K562 (cell line): Measurements from ENCODE around the gene PDE4D. TPM values are rescaled to one million over a fixed set of nuclear protein-coding genes. Genes with fewer than 3 reads are reported as not detected.

ENCODE experiments used
- ATAC-seq: fragments of 200-7000 bp; cut with Tn5 transposase; 3 replicates; pipeline ENCODE4 v1.9.1; 2020; ENCODE audit warnings: moderate library complexity
- BruUV-seq: library from RNA; stranded (reverse); fragments of 400-500 nt; replicated peaks from 2 replicates; lab custom pipeline; 2021; lab: Mats Ljungman, UMichigan
- CTCF ChIA-PET: fragments of 300-600 bp; formaldehyde crosslinking; extraction: SDS; loops from one replicate; lab custom pipeline; 2021; ENCODE audit warnings: low intra/inter-chr PET ratio; lab: Yijun Ruan, JAX
- POLR2A ChIA-PET: fragments of 300-600, 350-650 bp; sonication (Branson Sonifier 250); formaldehyde crosslinking; extraction: SDS; loops from one replicate; lab custom pipeline; 2021; ENCODE audit warnings: antibody characterized with exemption, inconsistent platforms; lab: Yijun Ruan, JAX
- DNase-seq, 4 experiments: peaks; one replicate each; pipeline versions ENCODE4 v3.0.0 to v3.0.0-alpha.2; 2011 to 2018; ENCODE audit warnings: low spot score in 3 of 4, mixed read lengths in 3 of 4; ENCODE audit errors: extremely low read depth in 1 of 4
- FAIRE-seq: peaks from 2 replicates; lab custom pipeline; 2011; peaks lifted over from hg19 to GRCh38; lab: Jason Lieb, UNC
- H2AFZ ChIP-seq: 2 replicates; pipeline ENCODE4 v1.6.0; 2011; ENCODE audit warnings: low read depth, low read length, control low read depth, inconsistent platforms
- H3K27ac ChIP-seq: fragments of 200-600 bp; 3 replicates; pipeline ENCODE4 v1.8.0; 2011; ENCODE audit warnings: low read depth, mild to moderate bottlenecking, control low read depth, inconsistent platforms, low read length, moderate library complexity, mixed read lengths; ENCODE audit errors: extremely low read depth
- H3K27me3 ChIP-seq, 2 experiments: fragments of 300-600 bp in 1 of 2; 2 replicates in 1 of 2; 3 replicates in 1 of 2; pipeline versions ENCODE4 v1.6.0 to v1.8.0; 2011; ENCODE audit warnings: inconsistent platforms in 2 of 2, low read length in 2 of 2, mild to moderate bottlenecking in 1 of 2, mixed read lengths in 1 of 2, moderate library complexity in 1 of 2; ENCODE audit not compliant: control insufficient read depth in 2 of 2, insufficient read depth in 2 of 2
- H3K36me3 ChIP-seq: fragments of 300-600 bp; 3 replicates; pipeline ENCODE4 v1.8.0; 2011; ENCODE audit warnings: mild to moderate bottlenecking, low read length, inconsistent platforms; ENCODE audit not compliant: control insufficient read depth, insufficient read depth
- H3K4me1 ChIP-seq, 2 experiments: fragments of 200-600 bp in 1 of 2; replicated peaks in 1 of 2; 2 replicates in 1 of 2; 3 replicates in 1 of 2; pipeline versions ENCODE4 v1.5.1 to v1.8.0; 2011; ENCODE audit warnings: inconsistent platforms in 2 of 2, low read length in 2 of 2, mild to moderate bottlenecking in 1 of 2, mixed read lengths in 1 of 2, moderate library complexity in 1 of 2; ENCODE audit not compliant: control insufficient read depth in 2 of 2, insufficient read depth in 2 of 2
- H3K4me2 ChIP-seq: 2 replicates; pipeline ENCODE4 v1.6.1; 2011; ENCODE audit warnings: low read length, control low read depth, inconsistent platforms, mixed read lengths; ENCODE audit not compliant: insufficient read depth
- H3K4me3 ChIP-seq: fragments of 200-600 bp; sonication (generic), shearing (Covaris generic); 2 replicates; pipeline ENCODE4 v1.5.1; 2016; ENCODE audit warnings: control low read depth, inconsistent platforms
- H3K79me2 ChIP-seq: fragments of 200-600 bp; 3 replicates; pipeline ENCODE4 v1.8.0; 2011; ENCODE audit warnings: low read length, inconsistent platforms; ENCODE audit not compliant: control insufficient read depth, insufficient read depth
- H3K9ac ChIP-seq, 2 experiments: 2 replicates each; pipeline versions ENCODE4 v1.6.0 to v1.6.1; 2011; ENCODE audit warnings: low read depth in 2 of 2, low read length in 2 of 2, control low read depth in 1 of 2, inconsistent platforms in 1 of 2, mild to moderate bottlenecking in 1 of 2, mixed read lengths in 1 of 2; ENCODE audit not compliant: insufficient read depth in 1 of 2
- H3K9me1 ChIP-seq: one replicate; pipeline ENCODE4 v1.6.0; 2011; ENCODE audit warnings: inconsistent platforms, mild to moderate bottlenecking, low read length, moderate library complexity; ENCODE audit not compliant: control insufficient read depth, insufficient read depth
- H3K9me3 ChIP-seq: replicated peaks from 2 replicates; pipeline ENCODE4 v1.5.1; 2011; ENCODE audit warnings: low read depth, low read length, inconsistent platforms; ENCODE audit not compliant: control insufficient read depth, insufficient read depth
- H4K20me1 ChIP-seq: replicated peaks from 2 replicates; pipeline ENCODE4 v1.6.1; 2011; ENCODE audit warnings: low read length, inconsistent platforms, mixed read lengths; ENCODE audit not compliant: control insufficient read depth, insufficient read depth
- CAMTA2 ChIP-seq: fragments of 250-450 bp; sonication (Bioruptor Pico); conservative IDR thresholded peaks from 2 replicates; pipeline ENCODE4 v1.5.1; 2022
- CREB5 ChIP-seq: fragments of 250-450 bp; sonication (Bioruptor Pico); IDR thresholded peaks from 2 replicates; pipeline ENCODE4 v1.5.0; 2020; ENCODE audit warnings: mild to moderate bottlenecking
- CXXC5 ChIP-seq: fragments of 250-450 bp; sonication (Bioruptor Pico); IDR thresholded peaks from 2 replicates; pipeline ENCODE4 v1.8.0; 2022; ENCODE audit warnings: inconsistent platforms, mild to moderate bottlenecking, moderate library complexity
- DIDO1 ChIP-seq: fragments of 450-650 bp; IDR thresholded peaks from 2 replicates; pipeline ENCODE4 v1.6.1; 2016; ENCODE audit warnings: low read depth, missing biosample characterization, missing genetic modification characterization
- RFX7 ChIP-seq: fragments of 250-450 bp; sonication (Bioruptor Pico); IDR thresholded peaks from 2 replicates; pipeline ENCODE4 v1.5.1; 2021; ENCODE audit warnings: mild to moderate bottlenecking
- SRSF3 ChIP-seq: fragments of 200-400 bp; formaldehyde crosslinking; IDR thresholded peaks from 2 replicates; pipeline ENCODE4 v1.6.1; 2016; ENCODE audit warnings: mild to moderate bottlenecking, low read length, moderate library complexity; ENCODE audit not compliant: insufficient read depth
- STAT5B ChIP-seq: fragments of 250-450 bp; sonication (Bioruptor Pico); IDR thresholded peaks from 2 replicates; pipeline ENCODE4 v1.8.0; 2021; ENCODE audit warnings: mild to moderate bottlenecking, inconsistent platforms
- ZC3H4 ChIP-seq: sonication (generic); formaldehyde crosslinking; IDR thresholded peaks from 2 replicates; pipeline ENCODE4 v1.9.0; 2021; ENCODE audit warnings: missing genetic modification reagents, borderline replicate concordance
- ZKSCAN8 ChIP-seq: fragments of 200-800 bp; sonication (Bioruptor generic); IDR thresholded peaks from 2 replicates; pipeline ENCODE4 v1.6.1; 2016; ENCODE audit warnings: missing genetic modification characterization, missing compliant biosample characterization
- ZNF232 ChIP-seq: sonication (generic); formaldehyde crosslinking; IDR thresholded peaks from 2 replicates; pipeline ENCODE4 v1.8.0; 2022; ENCODE audit warnings: mild to moderate bottlenecking, missing genetic modification reagents
- ZNF584 ChIP-seq: fragments of 200-800 bp; sonication (Bioruptor generic); IDR thresholded peaks from 2 replicates; pipeline ENCODE4 v1.6.1; 2016; ENCODE audit warnings: low read depth, mild to moderate bottlenecking, missing genetic modification characterization, missing compliant biosample characterization
- WGBS: fragments of 100-300 bp; shearing (Covaris generic); methylation state at CpG from one replicate; pipeline ENCODE4 v1.1.6; 2016; ENCODE audit warnings: low coverage, mixed read lengths; ENCODE audit not compliant: insufficient coverage; ENCODE audit errors: missing lambda C conversion rate; 5-methylcytosine and 5-hydroxymethylcytosine counted together
- in situ Hi-C: fragments of 300-500 bp; cut with MboI; formaldehyde crosslinking; loops from 4 replicates; pipeline ENCODE4 v1.15.0; 2018; ENCODE audit warnings: inconsistent platforms, mixed read lengths
- intact Hi-C: fragments of 100-400 bp; cut with micrococcal nuclease; formaldehyde crosslinking; loops from 2 replicates; pipeline ENCODE4 v1.14.2; 2022
- polyA plus RNA-seq, 8 experiments: library from polyadenylated mRNA; depleted of rRNA in 4 of 8; stranded (reverse) in 5 of 8; unstranded in 3 of 8; fragments of >200 nt; fragmentation: Nextera tagmentation in 2 of 8; fragmentation: Illumina TruSeq in 1 of 8; extraction: Ambion mirVana in 2 of 8; extraction: Trizol in 1 of 8; gene quantifications; 2 replicates each; pipeline versions ENCODE4 v1.2.1 to v1.2.3, GENCODE V29; 2011 to 2014; ENCODE audit warnings: inconsistent platforms in 1 of 8, missing spikeins in 1 of 8
- total RNA-seq, 7 experiments: library from RNA; depleted of rRNA in 6 of 7; stranded (reverse); fragments of >200 nt in 6 of 7; fragmentation: Illumina TruSeq in 2 of 7; extraction: Trizol in 2 of 7; gene quantifications; 2 replicates each; pipeline versions ENCODE4 v1.2.1 to v1.2.3, GENCODE V29; 2011 to 2021; ENCODE audit warnings: low replicate concordance in 1 of 7
- TF ChIP-seq, protein P1 (sequence below): sonication (generic); formaldehyde crosslinking; IDR thresholded peaks from 2 replicates; pipeline ENCODE4 v1.9.0; 2022; ENCODE audit warnings: mild to moderate bottlenecking, missing genetic modification reagents
- TF ChIP-seq, protein P2 (sequence below): sonication (generic); formaldehyde crosslinking; IDR thresholded peaks from 2 replicates; pipeline ENCODE4 v1.8.1; 2023; ENCODE audit warnings: mild to moderate bottlenecking, missing genetic modification reagents

The PDE4D gene
- total and polyA plus RNA-seq, 9 of the 15 experiments (the other 6 are each of a cell fraction or from before 2014, with no cell fraction given), result 0.04 to 0.46 (median 0.13) TPM

GRCh38 chr5:59560553-59560952 lies 333.0 kb downstream of the PDE4D start:
- intact Hi-C loops, result no loop called here
- no peak for FAIRE-seq

DNA sequence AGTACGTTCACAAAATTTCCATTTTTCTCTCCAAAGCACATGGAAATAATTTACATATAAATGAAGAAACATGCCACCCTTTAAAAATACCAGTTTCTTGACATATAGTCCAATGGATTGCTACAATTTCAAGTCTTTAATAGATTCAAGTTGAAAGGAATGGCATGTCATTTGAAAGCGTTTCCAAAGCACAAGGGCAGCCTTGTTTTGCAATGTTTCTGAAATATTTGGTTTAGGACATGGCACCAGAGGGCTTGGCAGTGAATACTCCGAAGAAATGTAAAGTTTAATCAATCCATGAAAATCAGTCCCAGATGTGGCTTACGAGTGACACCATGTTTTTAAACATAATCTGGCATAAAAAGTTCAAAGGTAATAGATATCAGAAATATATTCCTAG lies 333.7 kb downstream of the PDE4D start:
- BruUV-seq, result no TSS peak
- DNase-seq, result no peak
- intact Hi-C loops (no loop called here), in situ Hi-C loops (no loop called here)
- Histone ChIP-seq H3K9me1 (no peaks in the 10 kb centered on the region), H3K36me3 (no peaks in the 10 kb centered on the region), H3K27me3 (no peaks in the 10 kb centered on the region), H3K9me3 (no peaks in the 10 kb centered on the region), H3K79me2 (no peaks in the 10 kb centered on the region), H3K4me2 (no peak overlapping the region), H3K9ac (no peak overlapping the region), H3K4me3 (no peak overlapping the region), H3K4me1 (no peaks in the 10 kb centered on the region), H4K20me1 (no peaks in the 10 kb centered on the region), H3K27ac (no peak overlapping the region), H2AFZ (no peak overlapping the region)
- no peak for FAIRE-seq
- POLR2A ChIA-PET, result no interaction called here
- CTCF ChIA-PET, result no interaction called here
- 0% methylated on average over 4 of the region's 4 CpGs for WGBS
- ATAC-seq, result no peak
- TF ChIP-seq ZKSCAN8 (CRISPR knock-in tag), result no peak
- no peak for TF ChIP-seq ZNF232 (CRISPR knock-in tag)
- TF ChIP-seq CREB5, result no peak
- TF ChIP-seq ZNF584 (CRISPR knock-in tag), result no peak
- no peak for TF ChIP-seq ZC3H4 (CRISPR knock-in tag)
- TF ChIP-seq CAMTA2 (CRISPR knock-in tag), result no peak
- TF ChIP-seq, protein P1, sequence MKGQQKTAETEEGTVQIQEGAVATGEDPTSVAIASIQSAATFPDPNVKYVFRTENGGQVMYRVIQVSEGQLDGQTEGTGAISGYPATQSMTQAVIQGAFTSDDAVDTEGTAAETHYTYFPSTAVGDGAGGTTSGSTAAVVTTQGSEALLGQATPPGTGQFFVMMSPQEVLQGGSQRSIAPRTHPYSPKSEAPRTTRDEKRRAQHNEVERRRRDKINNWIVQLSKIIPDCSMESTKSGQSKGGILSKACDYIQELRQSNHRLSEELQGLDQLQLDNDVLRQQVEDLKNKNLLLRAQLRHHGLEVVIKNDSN, result no peak

More at GRCh38 chr5:59560553-59560952, 333.0 kb downstream of the PDE4D start:
- H3K79me2 ChIP-seq, result no peaks in the 10 kb centered on the region
- no peaks in the 10 kb centered on the region for H3K9me1 ChIP-seq
- CTCF ChIA-PET, result no interaction called here
- H4K20me1 ChIP-seq, result no peaks in the 10 kb centered on the region
- no peak overlapping the region for H3K4me2 ChIP-seq
- no peaks in the 10 kb centered on the region for H3K4me1 ChIP-seq
- H3K27me3 ChIP-seq, result no peaks in the 10 kb centered on the region
- POLR2A ChIA-PET, result no interaction called here
- H3K9me3 ChIP-seq, result no peaks in the 10 kb centered on the region
- no peak overlapping the region for H3K9ac ChIP-seq
- 0% methylated on average over 2 of the region's 2 CpGs for WGBS
- ATAC-seq (no peak), DNase-seq (no peak)
- no peak overlapping the region for H2AFZ ChIP-seq
- in situ Hi-C loops, result no loop called here
- TF ChIP-seq DIDO1 (tag) (no peak), CXXC5 (CRISPR knock-in tag) (no peak), RFX7 (no peak), SRSF3 (no peak), STAT5B (CRISPR knock-in tag) (no peak)
- TF ChIP-seq, protein P2, sequence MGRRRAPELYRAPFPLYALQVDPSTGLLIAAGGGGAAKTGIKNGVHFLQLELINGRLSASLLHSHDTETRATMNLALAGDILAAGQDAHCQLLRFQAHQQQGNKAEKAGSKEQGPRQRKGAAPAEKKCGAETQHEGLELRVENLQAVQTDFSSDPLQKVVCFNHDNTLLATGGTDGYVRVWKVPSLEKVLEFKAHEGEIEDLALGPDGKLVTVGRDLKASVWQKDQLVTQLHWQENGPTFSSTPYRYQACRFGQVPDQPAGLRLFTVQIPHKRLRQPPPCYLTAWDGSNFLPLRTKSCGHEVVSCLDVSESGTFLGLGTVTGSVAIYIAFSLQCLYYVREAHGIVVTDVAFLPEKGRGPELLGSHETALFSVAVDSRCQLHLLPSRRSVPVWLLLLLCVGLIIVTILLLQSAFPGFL, result no peak
- no TSS peak for BruUV-seq
- no peaks in the 10 kb centered on the region for H3K36me3 ChIP-seq
- H3K4me3 ChIP-seq, result no peak overlapping the region
- no peak overlapping the region for H3K27ac ChIP-seq
